ENCODE measurements around the gene THRB. TPM values are rescaled to one million over a fixed set of nuclear protein-coding genes. Genes with fewer than 3 reads are reported as not detected.

Gene THRB
- total RNA-seq, 1 experiment from 2014 or later: 5.8 TPM

DNA sequence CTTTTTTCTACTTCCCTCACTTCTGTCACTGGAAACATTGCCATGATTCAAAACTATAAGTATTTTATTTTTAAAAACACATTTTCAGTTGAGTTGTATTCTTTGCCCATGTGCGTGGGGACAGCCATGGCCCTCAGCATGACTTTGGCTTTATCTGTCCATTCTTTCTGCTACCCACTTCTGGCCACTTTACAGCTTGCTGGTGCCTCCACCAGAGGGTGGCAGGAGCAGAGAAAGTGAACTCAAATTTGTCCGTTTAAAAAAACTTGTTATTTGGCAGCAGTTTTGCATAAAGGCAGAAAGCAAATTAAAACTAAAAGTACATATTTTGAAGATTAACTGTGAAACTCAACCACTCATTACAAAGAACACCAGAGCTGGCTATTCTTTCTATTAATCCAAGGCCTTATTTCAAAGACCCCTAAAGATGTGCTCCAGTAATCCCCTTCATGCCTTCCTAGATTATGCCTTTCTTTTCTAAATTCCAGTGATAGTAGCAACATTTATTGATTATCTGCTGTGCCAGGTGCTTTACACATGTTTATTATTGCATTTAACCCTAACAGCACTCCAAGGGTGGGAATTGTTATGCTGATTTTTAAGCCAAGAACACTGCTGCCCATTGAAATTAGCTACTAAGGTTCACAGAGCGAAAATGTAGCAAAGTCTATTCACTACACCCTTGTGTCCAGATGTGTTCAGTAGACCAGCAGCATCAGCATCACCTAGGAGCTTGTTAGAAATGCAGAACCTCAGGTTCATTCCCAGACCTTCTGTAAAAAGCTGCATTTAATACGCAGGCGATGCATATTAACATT is 134.8 kb downstream of the THRB start:
- Mint-ChIP-seq H3K27ac (0 out of 2 replicates have a peak overlapping the region, but pooled peaks have one; percentile 55), H3K27me3 (ENCODE audit: low read depth) (no peaks in the 10 kb centered on the region), H3K9me3 (peaks cover 5% of the 10 kb centered on the region; the same call in 1 of the 2 replicates), H3K4me1 (peaks cover 19% of the 10 kb centered on the region), H3K4me3 (no peak overlapping the region), H3K36me3 (no peaks in the 10 kb centered on the region)
- DNase-seq (ENCODE audit: low spot score): no peak
- ChIA-PET CTCF (interaction anchor here (0.8 to 1.0 kb wide), 2 partner anchors 8 to 54 kb away, joined by 3 read pairs; no protein-coding TSS in a partner anchor), POLR2A (no interaction called here)
- TF ChIP-seq GABPB1 (CRISPR knock-in tag; IDR thresholded peaks at IDR 0.05): no peak
- TF ChIP-seq, protein P1, sequence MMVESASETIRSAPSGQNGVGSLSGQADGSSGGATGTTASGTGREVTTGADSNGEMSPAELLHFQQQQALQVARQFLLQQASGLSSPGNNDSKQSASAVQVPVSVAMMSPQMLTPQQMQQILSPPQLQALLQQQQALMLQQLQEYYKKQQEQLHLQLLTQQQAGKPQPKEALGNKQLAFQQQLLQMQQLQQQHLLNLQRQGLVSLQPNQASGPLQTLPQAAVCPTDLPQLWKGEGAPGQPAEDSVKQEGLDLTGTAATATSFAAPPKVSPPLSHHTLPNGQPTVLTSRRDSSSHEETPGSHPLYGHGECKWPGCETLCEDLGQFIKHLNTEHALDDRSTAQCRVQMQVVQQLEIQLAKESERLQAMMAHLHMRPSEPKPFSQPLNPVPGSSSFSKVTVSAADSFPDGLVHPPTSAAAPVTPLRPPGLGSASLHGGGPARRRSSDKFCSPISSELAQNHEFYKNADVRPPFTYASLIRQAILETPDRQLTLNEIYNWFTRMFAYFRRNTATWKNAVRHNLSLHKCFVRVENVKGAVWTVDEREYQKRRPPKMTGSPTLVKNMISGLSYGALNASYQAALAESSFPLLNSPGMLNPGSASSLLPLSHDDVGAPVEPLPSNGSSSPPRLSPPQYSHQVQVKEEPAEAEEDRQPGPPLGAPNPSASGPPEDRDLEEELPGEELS (CRISPR knock-in tag; IDR thresholded peaks at IDR 0.05): peak; percentile 85; the same call in 1 of the 2 replicates
- peak; percentile 74 for ATAC-seq

DNA sequence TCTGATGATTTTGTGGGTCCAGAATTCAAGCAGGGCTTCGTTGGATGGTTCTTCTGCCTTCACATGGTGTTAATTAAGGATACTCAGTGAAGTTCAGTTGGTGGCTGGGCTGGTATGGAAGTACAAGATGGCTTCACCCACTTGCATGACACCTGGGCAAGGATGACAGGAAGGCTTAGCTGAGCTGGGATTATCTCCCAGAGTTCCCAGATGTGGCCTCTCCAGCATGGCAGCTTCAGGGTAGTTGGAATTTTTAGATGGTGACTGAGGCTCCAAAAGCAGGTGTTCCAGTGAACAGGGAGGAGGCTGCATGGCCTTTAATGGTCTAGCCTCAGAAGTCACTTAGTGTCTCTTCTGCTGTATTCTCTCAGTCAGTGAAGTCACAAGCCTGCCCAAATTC is 135.5 kb downstream of the THRB start:
- Mint-ChIP-seq H3K9me3 (peaks cover 11% of the 10 kb centered on the region), H3K27me3 (ENCODE audit: low read depth) (no peaks in the 10 kb centered on the region), H3K4me1 (peaks cover 19% of the 10 kb centered on the region), H3K27ac (no peak overlapping the region), H3K4me3 (no peak overlapping the region), H3K36me3 (no peaks in the 10 kb centered on the region)
- ChIA-PET POLR2A (no interaction called here), CTCF (no interaction called here)
- DNase-seq (ENCODE audit: low spot score): no peak
- ATAC-seq: no peak
- no peak for TF ChIP-seq NFE2L1 (CRISPR knock-in tag; IDR thresholded peaks at IDR 0.05)
- no peak for TF ChIP-seq PRRX2 (CRISPR knock-in tag; IDR thresholded peaks at IDR 0.05)
- no peak for TF ChIP-seq EMX1 (CRISPR knock-in tag; IDR thresholded peaks at IDR 0.05)
- TF ChIP-seq ZNF416 (CRISPR knock-in tag; IDR thresholded peaks at IDR 0.05): no peak
- TF ChIP-seq, protein P1 (CRISPR knock-in tag; IDR thresholded peaks at IDR 0.05): no peak
- TF ChIP-seq, protein P2, sequence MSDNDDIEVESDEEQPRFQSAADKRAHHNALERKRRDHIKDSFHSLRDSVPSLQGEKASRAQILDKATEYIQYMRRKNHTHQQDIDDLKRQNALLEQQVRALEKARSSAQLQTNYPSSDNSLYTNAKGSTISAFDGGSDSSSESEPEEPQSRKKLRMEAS (CRISPR knock-in tag; IDR thresholded peaks at IDR 0.05): no peak
- TF ChIP-seq, protein P3, sequence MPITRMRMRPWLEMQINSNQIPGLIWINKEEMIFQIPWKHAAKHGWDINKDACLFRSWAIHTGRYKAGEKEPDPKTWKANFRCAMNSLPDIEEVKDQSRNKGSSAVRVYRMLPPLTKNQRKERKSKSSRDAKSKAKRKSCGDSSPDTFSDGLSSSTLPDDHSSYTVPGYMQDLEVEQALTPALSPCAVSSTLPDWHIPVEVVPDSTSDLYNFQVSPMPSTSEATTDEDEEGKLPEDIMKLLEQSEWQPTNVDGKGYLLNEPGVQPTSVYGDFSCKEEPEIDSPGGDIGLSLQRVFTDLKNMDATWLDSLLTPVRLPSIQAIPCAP (CRISPR knock-in tag; IDR thresholded peaks at IDR 0.05): no peak
- TF ChIP-seq, protein P4, sequence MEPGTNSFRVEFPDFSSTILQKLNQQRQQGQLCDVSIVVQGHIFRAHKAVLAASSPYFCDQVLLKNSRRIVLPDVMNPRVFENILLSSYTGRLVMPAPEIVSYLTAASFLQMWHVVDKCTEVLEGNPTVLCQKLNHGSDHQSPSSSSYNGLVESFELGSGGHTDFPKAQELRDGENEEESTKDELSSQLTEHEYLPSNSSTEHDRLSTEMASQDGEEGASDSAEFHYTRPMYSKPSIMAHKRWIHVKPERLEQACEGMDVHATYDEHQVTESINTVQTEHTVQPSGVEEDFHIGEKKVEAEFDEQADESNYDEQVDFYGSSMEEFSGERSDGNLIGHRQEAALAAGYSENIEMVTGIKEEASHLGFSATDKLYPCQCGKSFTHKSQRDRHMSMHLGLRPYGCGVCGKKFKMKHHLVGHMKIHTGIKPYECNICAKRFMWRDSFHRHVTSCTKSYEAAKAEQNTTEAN (CRISPR knock-in tag; IDR thresholded peaks at IDR 0.05): no peak
- no peak for TF ChIP-seq MYBL2 (CRISPR knock-in tag; IDR thresholded peaks at IDR 0.05)
- TF ChIP-seq, protein P5, sequence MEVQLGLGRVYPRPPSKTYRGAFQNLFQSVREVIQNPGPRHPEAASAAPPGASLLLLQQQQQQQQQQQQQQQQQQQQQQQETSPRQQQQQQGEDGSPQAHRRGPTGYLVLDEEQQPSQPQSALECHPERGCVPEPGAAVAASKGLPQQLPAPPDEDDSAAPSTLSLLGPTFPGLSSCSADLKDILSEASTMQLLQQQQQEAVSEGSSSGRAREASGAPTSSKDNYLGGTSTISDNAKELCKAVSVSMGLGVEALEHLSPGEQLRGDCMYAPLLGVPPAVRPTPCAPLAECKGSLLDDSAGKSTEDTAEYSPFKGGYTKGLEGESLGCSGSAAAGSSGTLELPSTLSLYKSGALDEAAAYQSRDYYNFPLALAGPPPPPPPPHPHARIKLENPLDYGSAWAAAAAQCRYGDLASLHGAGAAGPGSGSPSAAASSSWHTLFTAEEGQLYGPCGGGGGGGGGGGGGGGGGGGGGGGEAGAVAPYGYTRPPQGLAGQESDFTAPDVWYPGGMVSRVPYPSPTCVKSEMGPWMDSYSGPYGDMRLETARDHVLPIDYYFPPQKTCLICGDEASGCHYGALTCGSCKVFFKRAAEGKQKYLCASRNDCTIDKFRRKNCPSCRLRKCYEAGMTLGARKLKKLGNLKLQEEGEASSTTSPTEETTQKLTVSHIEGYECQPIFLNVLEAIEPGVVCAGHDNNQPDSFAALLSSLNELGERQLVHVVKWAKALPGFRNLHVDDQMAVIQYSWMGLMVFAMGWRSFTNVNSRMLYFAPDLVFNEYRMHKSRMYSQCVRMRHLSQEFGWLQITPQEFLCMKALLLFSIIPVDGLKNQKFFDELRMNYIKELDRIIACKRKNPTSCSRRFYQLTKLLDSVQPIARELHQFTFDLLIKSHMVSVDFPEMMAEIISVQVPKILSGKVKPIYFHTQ (CRISPR knock-in tag; IDR thresholded peaks at IDR 0.05): no peak
- TF ChIP-seq JUN (CRISPR knock-in tag; IDR thresholded peaks at IDR 0.05): no peak
- TF ChIP-seq, protein P6, sequence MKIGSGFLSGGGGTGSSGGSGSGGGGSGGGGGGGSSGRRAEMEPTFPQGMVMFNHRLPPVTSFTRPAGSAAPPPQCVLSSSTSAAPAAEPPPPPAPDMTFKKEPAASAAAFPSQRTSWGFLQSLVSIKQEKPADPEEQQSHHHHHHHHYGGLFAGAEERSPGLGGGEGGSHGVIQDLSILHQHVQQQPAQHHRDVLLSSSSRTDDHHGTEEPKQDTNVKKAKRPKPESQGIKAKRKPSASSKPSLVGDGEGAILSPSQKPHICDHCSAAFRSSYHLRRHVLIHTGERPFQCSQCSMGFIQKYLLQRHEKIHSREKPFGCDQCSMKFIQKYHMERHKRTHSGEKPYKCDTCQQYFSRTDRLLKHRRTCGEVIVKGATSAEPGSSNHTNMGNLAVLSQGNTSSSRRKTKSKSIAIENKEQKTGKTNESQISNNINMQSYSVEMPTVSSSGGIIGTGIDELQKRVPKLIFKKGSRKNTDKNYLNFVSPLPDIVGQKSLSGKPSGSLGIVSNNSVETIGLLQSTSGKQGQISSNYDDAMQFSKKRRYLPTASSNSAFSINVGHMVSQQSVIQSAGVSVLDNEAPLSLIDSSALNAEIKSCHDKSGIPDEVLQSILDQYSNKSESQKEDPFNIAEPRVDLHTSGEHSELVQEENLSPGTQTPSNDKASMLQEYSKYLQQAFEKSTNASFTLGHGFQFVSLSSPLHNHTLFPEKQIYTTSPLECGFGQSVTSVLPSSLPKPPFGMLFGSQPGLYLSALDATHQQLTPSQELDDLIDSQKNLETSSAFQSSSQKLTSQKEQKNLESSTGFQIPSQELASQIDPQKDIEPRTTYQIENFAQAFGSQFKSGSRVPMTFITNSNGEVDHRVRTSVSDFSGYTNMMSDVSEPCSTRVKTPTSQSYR (CRISPR knock-in tag; IDR thresholded peaks at IDR 0.05): no peak
- no peak for TF ChIP-seq NR2C2 (CRISPR knock-in tag; IDR thresholded peaks at IDR 0.05)
- TF ChIP-seq, protein P7, sequence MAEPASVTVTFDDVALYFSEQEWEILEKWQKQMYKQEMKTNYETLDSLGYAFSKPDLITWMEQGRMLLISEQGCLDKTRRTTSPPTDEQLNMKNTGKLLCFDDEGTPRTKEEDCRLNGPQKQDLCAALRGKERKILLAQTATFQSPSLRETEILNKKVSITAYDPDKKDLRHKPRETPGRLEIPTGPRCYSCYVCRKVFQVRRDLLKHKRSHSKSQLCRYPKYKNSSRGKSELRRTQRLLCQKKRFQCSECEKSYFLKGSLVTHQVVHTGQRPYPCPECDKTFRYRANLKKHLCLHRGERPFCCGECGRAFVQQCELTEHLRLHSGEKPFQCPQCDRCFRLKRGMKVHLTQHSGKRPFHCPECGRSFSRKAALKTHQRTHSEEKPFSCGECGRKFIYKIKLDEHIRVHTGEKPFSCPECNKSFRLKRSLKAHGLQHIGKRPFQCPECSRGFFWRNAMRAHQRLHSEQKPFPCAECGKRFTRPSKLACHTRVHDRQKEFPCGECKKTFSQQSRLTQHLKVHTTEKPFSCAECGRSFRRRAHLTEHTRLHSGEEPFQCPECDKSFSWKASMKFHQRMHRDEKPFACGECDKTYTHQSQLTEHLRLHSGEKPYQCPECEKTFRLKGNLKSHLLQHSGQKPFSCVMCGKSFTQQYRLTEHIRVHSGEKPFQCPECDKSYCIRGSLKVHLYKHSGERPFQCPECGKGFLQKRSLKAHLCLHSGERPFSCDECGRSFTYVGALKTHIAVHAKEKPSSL (CRISPR knock-in tag; conservative IDR thresholded peaks at IDR 0.05): no peak
